ENCODE results near the gene NADSYN1.

Gene NADSYN1

DNA sequence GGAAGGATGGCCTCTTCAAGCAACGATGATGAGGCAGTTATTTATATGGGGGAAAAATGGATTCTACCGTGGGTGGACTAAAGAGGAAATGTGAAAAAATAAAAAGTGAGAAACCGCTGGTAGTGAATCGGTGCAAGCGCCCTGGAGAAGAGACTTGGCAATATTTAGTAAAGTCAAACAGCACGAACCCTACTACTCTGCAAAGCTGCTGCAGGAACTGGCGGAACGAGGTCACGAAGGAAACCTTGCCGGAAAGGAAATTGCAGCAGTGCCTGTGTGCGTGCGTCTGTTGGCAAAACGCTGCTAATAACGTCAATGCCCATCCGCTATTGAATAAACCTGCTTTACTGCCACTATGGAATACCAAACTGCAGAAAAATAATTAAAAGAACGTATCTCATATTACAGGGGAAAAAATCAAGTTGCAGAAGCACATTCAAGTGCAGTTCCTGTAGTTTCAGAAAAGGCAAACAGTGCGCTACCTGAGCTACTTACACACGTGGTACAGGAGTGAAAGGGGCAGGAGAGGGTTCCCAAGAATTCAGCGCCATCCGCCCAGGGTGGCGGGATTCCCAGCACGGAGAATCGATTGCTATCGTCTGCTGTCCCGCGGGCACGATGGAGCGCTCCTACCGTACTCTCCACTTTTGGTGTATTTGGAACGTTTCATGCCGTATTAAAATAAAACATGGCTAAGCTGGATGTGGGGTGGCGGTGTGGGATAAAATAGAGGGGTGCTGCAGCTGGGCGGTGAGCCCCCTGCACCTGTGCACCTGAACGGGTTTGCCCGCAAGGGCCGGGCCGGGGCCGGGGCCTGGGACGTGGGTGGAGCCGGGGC is 585 bp upstream of the NADSYN1 start:
- peak; percentile 76 for DNase-seq

DNA sequence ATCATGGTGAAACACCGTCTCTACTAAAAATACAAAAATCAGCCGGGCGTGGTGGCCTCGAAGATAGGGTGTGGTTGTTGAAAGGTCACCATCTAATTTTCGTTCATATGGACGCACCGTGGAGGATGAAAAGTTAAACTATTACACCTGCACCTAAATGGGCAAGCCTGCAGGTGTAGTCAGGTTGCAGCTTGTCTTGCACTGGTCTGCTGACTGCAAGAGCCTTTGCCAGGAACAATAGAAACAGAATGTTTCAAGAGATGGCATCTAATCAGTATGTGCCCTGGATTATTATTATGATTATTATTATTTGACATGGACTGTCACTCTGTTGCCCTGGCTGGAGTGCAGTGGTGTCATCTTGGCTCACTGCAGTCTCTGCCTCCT is 908 bp downstream of the NADSYN1 start:
- DNase-seq, result no peak

DNA sequence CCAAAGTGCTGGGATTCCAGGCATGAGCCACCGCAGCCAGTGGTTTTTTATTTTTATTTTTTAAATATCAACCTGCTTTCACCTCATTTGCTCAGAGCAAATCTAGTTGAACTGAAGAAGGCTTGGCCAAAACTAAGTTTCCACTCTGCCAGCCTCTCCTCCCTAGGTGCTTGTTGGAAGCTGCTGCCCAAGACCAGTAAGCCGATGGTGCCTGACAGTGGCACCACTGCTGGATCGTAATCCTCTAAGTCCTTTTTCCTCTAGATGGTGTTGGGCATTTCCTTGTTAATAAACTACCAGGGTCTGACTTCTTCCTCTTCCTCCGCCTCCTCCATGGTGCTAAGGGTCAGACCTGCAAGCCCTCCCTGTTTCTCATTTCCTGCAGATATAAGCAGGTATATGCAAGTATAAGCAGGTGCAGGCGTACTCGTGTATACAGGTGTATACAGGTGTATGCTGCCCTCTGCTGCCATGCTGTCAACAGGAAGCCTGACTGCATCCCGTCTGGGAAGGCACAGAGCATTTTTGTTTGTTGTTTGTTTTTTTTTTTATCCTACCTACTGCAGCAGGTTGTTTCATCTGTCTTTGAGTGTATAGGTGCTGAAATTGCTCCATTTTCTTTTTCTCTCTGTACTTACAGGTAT is 1.6 kb downstream of the NADSYN1 start:
- no peak for DNase-seq

DNA sequence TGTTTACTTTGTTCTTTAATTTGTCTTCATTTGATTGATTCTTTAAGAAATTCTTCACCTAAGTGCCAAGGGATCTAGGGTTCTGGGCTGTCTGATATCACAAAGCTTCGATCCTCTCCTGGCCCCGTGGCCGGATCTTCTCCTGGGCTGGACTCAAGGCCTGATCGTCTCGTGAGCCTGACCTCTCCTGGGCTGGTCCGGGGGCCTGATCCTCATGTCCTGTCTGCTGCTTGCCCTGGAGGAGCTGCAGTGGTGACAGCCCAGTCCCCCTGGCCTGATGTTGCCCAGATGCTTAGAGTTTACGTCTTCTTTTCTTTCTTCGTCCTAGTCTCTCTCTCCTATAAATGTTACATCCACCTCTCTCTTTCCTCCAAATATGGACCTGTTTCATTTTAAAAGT is 3.3 kb downstream of the NADSYN1 start:
- DNase-seq, result no peak

DNA sequence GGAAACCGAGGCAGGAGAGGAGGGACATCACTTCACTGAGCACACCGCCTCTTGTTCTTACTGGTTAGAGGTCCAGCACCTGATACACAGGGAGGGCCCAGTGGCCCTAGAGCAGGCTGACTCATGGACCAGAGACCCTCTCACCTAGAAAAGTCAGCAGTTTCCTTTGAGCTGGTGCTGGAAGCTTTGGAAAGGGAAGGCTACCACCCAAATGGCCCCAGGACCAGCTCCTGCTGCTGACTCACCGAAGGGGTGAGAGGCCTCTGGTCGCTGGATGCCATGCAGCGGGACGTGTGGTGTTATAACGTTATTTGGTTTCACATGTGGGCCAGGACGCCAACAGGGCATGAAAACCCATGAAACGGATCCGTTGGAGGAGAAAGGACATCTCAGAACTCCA is 3.8 kb downstream of the NADSYN1 start:
- no peak for DNase-seq

DNA sequence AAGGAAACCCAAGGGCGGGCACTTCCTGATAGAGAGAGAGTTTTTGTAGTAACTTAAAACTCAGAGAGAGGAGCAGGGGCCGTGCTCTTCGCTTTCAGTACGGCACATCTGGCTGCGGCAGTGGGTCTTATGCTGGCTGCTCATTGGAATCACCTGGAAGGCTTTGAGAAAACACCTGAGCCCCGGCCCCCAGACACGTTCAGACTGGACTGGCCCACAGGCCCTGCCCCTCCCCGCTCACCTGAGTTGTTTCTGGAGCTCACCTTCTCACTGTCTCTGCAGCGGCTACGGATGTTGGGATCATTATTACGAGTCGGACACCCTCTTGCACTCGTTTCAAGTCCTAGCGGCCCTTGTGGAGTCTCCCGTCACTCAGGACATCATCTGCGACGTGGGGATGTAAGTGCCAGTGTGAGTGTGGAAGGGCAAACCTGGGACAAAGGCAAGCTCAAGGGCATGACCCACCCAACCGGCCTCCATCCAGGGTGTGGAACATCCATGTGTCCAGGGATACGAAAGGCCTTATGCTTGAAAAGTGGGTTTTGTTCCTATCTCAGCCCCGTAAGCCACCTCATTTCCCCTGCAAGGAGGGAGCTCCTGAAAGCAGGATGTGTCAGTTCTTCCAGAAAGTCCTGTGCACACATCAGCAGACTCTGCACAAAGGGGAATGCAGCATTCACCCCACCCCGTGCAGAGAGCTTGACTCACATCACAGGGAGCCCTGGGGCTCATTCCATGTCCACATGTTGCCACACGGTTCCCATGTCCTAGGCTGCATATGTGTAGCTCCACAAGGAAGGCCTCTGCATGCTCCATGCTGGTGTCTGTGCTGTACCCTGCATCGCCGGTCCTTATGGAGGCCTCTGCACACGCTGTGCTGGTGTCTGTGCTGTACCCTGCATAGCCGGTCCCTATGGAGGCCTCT is 5.4 kb downstream of the NADSYN1 start:
- no peak for DNase-seq

DNA sequence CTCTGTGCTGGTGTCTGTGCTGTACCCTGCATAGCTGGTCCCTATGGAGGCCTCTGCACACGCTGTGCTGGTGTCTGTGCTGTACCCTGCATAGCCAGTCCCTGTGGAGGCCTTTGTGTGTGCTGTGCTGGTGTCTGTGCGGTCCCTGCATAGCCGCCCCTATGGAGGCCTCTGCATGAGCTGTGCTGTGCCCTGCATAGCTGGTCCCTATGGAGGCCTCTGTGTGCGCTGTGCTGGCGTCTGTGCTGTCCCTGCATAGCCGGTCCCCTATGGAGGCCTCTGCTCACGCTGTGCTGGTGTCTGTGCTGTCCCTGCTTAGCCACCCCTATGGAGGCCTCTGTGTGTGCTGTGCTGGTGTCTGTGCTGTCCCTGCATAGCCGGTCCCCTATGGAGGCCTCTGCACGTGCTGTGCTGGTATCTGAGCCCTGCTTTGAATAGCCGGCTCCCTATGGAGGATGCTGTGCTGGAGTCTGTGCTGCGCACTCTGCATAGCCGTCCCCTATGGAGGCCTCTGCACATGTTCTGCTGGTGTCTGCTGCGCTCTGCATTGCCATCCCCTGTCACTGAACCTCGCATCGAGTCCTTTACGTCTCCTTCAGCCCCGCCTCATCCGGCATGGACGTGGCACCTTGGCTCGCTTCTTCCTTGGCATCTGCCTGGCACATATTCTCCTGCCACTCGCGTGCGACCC is 6.2 kb downstream of the NADSYN1 start:
- DNase-seq, result no peak

DNA sequence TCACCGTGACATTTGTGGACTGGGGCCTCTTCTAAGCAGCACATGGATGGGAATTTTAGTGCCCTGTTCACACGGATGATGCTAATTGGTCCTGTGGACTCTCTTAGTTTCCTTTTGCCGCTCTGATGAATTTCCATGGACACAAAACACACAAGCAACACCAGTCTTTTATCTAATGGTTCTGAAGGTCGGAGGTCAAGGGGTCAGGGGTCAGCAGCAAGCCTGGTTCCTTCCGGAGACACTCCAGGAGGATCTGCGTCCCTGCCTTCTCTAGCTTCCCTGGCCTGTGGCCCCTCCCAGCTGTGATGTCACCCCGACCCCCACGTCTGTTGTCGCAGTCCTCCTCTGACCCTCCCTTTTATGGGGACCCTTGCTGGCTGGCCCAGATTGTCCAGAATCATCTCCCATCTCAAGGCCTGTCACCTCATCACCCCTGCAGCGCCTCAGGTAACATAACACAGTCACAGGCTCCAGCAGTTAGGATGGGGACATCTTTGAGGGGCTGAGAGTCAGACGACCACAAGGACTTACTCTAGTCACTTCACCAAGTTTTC is 6.8 kb downstream of the NADSYN1 start:
- DNase-seq, result no peak

DNA sequence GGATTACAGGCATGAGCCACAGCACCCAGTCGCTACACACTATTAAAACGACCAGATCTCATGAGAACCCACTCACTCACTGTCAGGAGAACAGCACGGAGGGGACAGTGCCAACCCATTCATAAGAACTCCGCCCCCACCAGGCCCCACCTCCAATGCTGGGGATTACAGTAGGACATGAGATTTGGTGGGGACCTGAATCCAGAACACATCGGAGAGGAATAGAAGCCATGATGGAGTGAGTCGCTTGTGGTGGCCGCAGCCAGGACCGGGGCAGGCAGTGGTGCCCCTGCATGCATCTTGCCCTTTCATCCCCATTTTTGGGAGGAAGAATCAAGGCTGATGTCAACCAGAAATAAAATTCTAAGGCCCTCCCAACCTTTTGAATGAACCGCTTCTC is 8.7 kb downstream of the NADSYN1 start:
- no peak for DNase-seq

DNA sequence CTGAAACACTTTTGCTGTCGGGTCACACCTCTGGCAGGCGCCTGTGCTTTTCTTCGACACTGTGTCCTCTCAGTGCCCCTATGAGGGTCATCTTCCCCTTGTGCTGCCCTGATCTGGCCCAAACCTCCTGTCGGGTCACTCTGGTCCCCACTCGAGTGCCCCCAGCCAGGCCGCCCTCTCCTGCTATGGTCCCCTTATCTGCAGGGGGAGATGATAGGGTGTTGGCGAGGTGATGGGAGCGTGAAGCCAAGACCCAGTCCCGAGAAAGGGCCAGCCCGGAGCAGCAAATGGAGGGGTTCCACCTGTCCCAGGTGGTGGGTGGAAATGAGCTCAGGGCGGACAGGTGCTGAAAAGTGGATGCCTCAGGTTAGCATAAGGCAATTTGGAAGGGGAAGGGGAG is 9.7 kb downstream of the NADSYN1 start:
- no peak for DNase-seq

DNA sequence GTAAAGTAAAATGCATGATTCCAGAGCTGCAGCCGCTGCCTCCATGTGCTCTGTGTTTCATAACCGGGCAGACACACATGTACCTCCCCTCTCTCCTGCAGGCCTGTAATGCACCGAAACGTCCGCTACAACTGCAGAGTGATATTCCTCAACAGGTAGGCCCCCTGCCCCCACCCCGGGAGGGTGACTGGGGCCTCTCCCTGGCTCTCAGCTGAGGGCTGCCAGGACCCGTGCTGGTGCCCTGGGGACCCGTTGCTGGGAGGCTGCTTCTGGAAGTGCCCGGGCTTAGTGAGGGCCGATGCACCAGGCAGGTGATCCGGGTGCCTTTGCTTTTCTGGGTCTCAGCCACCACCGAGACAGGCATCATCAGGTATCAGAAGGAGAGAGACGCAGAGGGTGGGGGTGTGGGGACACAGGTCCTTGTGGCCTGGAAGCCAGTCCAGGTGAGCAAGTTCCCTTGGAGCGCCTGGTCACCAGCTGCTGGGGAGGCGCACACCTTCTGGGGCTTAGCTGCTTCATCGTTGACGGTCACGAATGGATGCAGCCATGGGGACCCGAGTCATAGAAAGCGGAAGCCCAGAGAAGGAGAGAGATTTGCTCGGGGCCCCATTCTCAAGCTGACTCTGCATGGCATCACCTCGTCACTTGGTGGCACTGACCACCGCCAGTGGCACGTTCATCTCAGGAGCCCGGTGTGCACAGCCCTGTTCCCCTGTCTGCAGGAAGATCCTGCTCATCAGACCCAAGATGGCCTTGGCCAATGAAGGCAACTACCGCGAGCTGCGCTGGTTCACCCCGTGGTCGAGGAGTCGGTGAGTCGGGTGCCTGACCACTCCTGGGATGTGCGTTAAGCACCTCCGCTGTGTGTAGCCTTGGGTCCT is 10.6 kb downstream of the NADSYN1 start:
- DNase-seq, result no peak

DNA sequence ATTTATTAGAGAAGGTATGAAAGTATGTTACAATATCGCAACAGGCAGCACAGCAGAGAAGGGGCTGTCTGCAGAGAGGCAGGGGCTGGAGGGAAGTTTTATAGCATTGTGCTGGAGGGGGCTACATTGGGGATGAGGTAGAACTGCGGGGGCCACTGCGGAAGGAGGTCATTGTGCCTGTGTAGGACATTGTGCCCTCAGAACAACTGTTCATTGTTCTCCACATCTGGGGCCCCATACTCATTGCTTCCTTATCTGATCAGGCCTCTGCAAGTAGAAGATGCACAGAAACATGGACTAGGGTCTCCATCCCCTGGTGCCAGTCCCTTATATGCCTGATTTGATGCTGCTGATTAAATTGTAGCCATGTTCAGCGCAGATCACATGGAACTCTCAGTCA is 12.1 kb downstream of the NADSYN1 start:
- DNase-seq, result no peak

DNA sequence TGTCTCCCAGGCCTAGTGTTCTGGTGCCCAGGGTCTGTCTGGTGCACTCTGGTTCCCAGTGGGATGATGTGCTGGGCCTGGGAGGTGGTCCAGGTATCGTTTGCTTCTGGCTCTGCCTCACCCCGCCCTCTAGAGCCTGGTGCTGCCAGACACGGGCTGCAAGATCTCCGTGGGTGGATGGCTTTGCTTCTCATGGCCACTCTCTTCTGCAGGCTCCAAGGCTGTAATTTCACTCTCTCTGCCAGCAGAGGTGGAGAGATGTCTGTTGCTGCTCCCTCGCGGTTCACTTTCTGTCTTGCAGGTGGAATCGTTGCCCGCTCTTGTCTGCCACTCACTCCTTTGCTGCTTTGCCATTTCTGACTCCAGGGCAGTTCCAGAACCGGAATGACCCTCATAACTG is 13.4 kb downstream of the NADSYN1 start:
- no peak for DNase-seq

DNA sequence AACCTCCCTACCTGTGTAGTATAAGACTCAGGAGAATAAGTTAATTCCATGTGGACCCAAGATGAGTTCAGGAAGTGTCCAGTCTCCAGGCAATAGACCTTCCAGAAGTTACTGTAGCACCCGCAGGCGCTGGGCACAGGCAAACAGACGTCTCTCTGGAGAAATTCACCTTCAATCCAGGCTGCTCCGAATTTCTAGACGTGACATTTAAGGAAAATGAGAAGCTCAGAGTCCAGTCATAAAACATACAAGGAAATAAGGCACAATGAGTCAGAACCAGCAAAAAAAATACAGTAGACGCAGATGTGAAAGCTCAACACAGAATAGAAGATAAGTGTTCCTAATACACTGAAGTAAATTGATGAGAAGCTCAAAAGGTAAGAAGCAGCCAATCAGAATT is 14.2 kb downstream of the NADSYN1 start:
- no peak for DNase-seq

DNA sequence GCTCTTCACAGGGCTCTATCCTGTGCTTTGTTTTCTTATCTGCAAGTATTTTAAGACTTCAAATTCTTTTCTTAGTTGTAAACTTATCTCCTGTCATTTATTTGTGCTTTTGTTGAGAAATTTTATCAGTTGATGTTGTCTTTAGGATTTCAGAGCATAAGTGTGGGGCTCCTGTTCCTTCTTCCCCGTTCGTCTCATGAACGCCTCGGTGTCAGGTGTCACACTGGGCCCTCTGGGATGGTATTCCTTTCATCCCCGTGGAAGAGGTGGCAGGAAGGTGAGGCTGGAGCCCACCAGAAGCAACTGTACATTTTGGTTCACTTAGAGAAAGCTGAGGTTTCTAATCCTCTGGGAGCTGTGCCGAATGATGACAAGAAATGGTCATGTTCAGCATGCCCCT is 17.9 kb downstream of the NADSYN1 start:
- DNase-seq, result no peak

DNA sequence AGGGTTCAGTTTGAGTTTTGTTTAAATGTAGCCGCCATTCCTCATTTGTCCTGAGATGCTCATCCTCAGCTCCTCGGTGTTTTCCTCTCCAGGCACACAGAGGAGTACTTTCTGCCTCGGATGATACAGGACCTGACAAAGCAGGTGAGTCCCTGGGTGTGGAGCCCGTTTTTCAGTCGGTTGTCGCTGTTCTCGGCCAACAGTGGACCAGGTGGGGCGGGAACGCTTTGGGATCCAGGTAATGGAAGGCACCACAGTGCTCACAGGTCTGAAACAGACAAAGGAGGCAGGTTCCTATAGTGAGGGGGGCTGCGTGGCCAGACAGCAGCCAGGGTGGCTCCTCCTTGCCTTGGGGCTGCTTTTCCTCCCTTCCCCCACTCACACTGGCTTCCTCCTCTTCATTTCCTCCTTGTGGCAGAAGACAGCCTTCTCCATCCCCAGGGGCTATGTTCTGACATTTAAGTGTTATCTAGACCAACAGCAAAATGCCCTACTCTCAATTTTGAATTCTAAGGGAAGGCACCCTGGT is 19.4 kb downstream of the NADSYN1 start:
- no peak for DNase-seq

DNA sequence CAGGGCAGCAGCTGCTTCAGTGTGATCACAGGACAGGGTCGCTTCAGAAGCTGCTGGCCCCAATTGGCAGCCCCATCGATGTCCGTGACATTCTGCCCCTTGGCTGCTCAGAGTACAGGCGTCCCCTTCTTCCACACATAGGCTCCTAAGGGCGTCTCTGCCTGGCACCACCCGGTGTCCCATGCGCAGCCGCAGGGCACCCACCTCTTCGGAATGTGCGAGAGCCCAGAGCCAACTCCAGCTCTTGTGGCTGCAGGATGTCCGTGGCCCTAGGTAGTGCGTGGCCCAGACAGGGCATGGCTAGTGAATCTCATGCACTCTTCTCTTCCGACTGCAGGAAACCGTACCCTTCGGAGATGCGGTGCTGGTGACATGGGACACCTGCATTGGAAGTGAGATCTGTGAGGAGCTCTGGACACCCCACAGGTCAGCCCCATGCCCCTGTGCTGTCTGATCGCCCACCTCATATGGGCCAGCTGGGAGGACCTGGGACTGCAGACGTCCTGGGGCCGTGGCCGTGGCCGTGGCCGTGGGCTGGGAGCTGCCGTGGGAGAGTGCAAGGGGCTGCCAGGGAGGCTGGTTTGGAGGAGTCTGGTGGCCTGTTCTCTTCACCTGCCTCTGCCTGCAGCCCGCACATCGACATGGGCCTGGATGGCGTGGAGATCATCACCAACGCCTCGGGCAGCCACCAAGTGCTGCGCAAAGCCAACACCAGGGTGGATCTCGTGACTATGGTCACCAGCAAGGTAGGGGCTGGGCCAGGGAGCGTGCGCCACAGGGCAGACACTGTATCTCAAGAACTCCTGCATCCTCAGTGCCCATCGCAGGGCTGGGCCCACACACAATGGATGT is 20.2 kb downstream of the NADSYN1 start:
- no peak for DNase-seq

DNA sequence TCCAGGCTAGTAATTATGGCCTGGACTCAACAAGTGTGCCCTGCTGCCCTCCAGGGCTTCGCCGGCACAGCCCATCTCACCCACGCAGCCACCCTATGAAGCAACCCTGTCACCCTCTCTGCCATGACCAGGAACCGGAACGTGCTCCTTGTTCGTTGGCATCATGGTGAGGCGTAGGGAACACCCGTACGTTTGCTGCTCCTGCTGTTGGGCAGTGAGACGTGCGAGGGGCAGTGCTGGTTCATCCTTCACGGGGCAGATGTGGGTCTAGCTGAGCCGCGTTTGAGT is 20.7 kb downstream of the NADSYN1 start:
- DNase-seq, result no peak

DNA sequence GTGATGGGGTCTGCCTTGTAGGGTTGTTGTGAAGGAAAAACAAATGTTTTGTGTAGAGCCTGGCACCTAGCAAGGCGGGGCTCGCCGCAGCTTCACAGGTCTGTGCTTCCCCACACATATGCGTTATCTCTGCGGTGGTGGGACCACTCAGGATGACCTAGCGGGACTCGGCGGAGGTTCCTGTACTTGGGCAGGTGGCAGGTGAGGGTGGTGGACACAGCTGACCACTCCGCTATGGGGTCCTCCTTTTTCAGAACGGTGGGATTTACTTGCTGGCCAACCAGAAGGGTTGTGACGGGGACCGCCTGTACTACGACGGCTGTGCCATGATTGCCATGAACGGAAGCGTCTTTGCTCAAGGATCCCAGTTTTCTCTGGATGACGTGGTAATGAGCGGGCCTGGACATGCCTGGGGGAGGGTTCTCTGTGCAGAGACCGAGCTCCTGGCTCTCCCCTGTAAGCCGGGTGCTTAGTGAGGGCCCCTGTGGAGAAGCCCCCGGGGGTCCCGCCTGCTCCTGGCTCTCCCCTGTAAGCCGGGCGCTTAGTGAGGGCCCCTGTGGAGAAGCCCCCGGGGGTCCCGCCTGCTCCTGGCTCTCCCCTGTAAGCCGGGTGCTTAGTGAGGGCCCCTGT is 21.3 kb downstream of the NADSYN1 start:
- DNase-seq, result no peak

Measured in activated CD4-positive, alpha-beta T cell treated with anti-CD3 and anti-CD28 coated beads, Interleukin-2, Interleukin-6, amounts not matched to agents 100 ng/mL and 50 ng/mL, durations not matched to agents 16 hours and 8 hours (primary cell).